ENCODE results near the gene TGFBI.

The TGFBI gene

DNA sequence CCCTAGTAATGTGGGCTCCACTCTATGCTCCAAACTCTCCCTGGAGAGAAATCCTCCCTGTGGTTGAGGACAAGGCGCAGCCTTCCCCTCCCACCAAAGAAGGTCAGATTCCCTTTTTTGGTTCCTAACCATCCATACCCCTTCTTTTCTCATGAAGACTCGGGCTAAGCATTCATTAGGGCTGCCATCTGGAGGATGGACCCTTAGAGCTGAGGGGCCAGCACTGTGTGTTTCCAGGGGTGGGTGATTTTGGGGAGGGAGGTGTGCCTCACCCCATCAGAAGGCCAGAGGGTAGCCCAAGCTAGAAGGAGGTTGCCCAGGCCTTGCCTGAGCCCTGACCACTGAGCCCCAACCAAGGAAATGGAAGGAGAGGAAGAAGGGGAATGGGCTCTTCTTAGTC, 36.8 kb downstream of the TGFBI start:
- no peak for DNase-seq (ENCODE audit: low spot score)

DNA sequence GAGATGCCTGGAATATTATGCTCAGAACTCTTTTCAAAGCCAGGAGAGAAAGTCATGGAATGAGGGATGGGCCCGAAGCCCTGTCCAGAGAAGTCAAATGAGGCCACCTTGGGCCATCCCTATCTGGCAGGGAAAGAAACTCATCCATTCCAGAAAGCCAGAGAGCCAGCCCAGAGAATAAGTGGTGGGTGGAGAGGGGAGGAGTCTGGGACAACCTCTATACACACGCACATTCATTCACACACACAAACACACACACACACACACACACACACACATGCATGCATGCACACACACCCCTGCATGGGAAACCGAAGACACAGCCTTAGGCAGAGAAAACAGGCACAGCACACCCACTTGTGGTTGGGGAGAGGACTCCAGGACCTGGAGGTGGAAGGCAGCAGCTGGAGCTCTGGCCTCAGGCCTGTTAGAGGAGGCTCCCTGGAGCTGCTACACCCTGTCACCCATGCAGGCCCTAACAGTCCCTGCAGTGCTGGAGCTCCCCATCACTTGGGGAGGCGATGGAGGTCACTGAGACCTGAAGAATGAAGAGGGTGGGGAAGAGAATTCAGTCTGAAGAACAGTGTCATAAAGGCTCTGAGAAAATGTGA, 38.0 kb downstream of the TGFBI start:
- DNase-seq (ENCODE audit: low spot score) = peak; percentile 30

DNA sequence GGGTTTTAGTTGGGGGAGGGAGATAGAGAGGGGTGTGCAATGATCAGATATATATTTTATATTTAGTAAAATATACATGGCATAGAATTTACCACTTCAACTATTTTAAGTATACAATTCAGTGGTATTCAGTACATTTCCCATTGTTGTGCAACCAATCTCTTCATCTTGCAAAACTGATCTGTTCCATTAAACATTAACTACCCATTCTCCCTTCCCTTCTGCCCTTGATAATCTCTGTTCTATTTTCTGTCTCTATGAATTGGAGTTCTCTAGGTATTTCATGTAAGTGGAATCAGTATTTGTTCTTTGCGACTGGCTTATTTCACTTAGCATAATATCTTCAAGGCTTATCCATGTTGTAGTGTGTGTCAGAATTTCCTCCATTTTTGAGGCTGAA, 38.6 kb downstream of the TGFBI start:
- no peak for DNase-seq (ENCODE audit: low spot score)

- DNase-seq (ENCODE audit: low spot score) = no peak
Observed at GRCh38 chr5:136070486-136071285, 41.9 kb downstream of the TGFBI start.

DNA sequence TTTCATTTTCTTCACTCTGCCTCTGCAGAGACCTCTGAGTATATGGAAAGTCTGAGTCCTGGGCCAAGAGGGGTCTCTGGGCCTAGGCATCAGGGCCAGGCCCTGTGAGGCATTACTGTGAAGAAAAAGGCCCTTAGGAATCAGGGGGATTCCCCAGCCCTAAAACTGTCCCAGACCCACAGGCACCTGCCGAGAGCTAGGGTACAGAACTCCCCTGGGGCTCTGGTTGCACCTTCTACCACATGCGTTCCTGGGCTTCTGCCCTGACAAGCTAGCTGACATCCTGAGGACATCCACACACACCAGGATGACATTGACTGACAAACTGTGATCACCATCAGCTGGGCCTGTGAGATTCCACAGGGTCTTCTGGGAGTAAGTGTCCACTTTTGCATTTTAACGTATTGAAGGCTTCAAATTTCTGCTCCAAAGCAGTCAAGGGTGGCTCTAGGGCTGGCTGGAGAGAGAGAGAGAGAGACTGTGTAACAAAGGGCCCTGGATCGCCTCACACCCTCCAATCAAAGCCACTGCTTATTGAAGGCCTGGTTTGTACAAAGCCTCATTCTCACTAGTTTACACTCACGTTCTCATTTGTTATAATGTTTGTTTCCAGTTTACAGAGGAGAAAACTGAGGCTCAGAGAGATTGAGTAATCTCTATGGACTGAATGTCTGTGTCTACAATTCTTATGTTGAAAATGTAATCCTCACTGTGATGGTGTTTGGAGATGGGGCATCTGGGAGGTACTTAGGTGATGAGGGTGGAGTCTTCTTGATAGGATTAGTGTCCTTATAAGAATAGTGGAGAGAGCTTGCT, 45.1 kb downstream of the TGFBI start:
- DNase-seq (ENCODE audit: low spot score) = no peak

GRCh38 chr5:136075466-136075891, 46.7 kb downstream of the TGFBI start:
- no peak for DNase-seq (ENCODE audit: low spot score)

- no peak for DNase-seq (ENCODE audit: low spot score)
Observed at GRCh38 chr5:136076067-136076466, 47.3 kb downstream of the TGFBI start.

- no peak for DNase-seq (ENCODE audit: low spot score)
Observed at GRCh38 chr5:136076881-136077445, 48.2 kb downstream of the TGFBI start.

- no peak for DNase-seq (ENCODE audit: low spot score)
Observed at GRCh38 chr5:136079195-136079985, 50.6 kb downstream of the TGFBI start.

DNA sequence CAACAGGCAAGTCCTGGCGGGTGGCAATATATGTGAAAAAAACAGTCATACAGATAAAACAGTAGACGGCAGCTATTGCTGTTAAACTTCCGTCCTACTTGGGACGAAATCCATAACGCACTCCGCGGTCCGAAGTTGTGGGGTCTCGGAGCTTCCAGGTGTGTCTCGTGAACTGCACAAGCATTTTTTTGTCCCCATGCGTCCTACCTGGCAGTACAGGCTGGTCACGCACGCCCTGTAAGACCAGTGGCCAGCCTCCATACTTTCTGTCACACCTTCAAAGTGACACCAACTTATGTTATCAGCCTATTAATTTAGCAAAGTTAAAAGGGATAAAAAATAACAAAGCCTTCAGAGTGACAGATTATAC, 51.3 kb downstream of the TGFBI start:
- no peak for DNase-seq (ENCODE audit: low spot score)

GRCh38 chr5:136080483-136081216, 51.9 kb downstream of the TGFBI start:
- DNase-seq (ENCODE audit: low spot score) = peak; percentile 61

GRCh38 chr5:136081217-136081591, 52.4 kb downstream of the TGFBI start:
- DNase-seq (ENCODE audit: low spot score) = no peak

- peak; percentile 71 for DNase-seq (ENCODE audit: low spot score)
Observed at GRCh38 chr5:136082390-136083193, 53.8 kb downstream of the TGFBI start.

DNA sequence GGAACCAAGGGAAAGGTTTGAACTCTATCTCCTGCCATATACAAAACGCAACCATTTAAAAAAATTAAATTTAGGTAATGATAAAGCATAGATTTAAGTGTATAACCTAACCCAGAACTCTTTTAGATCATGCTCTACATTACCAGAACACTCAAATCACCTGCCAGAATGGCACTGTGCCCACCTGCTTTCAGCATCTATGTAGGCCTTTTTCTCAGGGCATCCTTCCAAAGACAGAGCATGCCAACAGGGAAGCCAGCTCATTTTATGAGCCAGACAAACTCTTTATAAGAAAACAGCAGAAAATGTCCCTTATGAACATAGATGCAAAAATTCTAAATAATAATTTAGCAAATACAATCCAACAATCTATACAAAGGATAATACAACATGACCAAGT, 55.9 kb downstream of the TGFBI start:
- DNase-seq (ENCODE audit: low spot score) = no peak

DNA sequence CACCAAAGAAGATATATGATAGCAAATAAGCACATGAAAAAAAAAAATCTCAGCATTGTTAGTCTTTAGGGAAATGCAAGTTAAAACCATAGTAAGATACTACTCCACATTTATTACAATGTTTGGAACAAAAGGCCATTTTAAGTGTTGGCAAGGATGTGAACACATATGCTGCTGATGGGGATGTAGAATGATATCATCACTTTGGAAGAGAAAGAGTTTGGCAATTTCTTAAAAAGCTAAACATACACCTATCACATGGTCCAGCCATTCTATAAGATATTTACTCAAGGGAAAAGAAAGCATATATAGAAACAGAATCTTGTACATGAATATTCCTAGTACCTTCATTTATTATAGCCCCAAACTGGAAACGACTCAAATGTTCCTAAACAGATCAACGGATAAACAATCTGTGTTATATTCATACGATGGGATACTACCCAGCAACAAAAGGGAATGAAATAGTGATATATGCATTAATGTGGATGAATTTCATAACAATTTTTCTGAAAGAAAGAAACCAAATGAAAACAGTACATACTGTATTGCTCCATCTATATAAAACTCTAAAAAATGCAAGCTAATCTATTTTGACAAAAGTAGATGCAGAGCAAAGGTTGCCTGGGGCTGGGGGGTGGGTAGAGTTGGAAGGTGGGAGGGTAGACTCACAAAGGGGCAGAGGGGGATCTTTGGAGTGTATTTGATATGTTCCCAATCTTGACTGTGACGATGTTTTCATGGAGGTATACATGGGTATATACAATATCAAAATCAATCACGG, 58.2 kb downstream of the TGFBI start:
- DNase-seq (ENCODE audit: low spot score) = no peak

DNA sequence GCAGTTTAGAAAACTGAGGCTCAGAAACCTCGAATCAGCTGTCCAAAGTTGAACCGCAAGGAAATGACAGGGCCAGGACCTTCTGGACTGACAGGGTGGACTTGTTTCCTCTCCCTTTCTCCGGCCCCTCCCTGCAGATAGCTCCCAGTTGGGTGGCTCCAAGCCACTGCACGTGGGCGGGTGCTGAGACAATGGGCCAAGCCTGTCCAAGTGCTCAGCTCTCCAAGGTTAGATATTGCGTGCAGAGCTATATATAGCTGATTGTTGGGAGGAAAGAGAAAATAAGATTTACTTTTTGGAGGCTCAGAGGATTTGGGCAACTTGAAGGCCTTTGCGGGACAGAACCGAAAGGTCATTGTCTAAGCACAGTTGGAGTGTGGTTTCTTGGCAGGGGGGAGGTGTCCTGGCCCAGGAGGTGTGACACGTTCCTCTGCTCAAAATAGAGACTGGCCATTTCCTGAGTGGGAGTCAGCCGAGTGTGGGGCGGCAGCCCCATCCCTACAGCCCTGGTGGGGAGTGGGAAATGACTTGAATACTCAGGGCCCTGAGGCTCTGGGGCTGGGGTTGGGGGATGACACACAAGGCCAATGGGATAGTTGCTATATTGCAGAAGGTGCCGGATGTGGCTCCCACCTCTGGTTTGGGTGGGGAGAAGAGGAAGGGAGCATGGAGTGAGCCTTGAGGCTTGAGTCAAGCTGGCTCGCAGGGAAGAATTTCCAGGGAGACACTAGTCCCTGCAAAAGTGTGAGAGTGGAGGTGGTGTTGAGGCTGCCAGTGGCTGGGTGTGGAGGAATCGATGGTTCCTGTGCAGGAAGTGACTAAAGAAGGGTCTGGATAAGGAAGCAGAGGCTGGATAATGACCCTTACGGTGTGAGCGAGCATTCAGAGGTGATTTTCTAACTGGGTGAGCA, 59.4 kb downstream of the TGFBI start:
- DNase-seq (ENCODE audit: low spot score) = peak; percentile 19

GRCh38 chr5:136089791-136090190, 61.0 kb downstream of the TGFBI start:
- no peak for DNase-seq (ENCODE audit: low spot score)

- no peak for DNase-seq (ENCODE audit: low spot score)
Observed at GRCh38 chr5:136090319-136090718, 61.5 kb downstream of the TGFBI start.
